Breast epithelium (tissue), 3 donors: ENCODE results near the gene MEF2C.

Experiments used
- CTCF ChIP-seq, 3 donors: fragments of 450-650 bp; IDR thresholded peaks; one replicate each; pipeline ENCODE4 v1.5.1; 2016 to 2017; ENCODE audit warnings: antibody characterized with exemption in 3 of 3, mild to moderate bottlenecking in 3 of 3, moderate library complexity in 3 of 3
- POLR2AphosphoS5 ChIP-seq, 3 donors: sonication (generic); formaldehyde crosslinking; IDR thresholded peaks; one replicate each; pipeline ENCODE4 v1.6.1; 2017; ENCODE audit warnings: antibody characterized with exemption in 3 of 3

- TF ChIP-seq CTCF (IDR thresholded peaks at IDR 0.05) (no peak), POLR2AphosphoS5 (IDR thresholded peaks at IDR 0.05) (no peak)
Measured at GRCh38 chr5:88820581-88820980, 62.4 kb downstream of the MEF2C start.
